PC-3 (cell line): ENCODE results near the gene CNTFR. TPM values are rescaled to one million over a fixed set of nuclear protein-coding genes. Genes with fewer than 3 reads are reported as not detected.

Source experiments
- ATAC-seq: fragments of 200-7000 bp; cut with Tn5 transposase; 2 replicates; pipeline ENCODE4 v1.9.1; 2020; ENCODE audit warnings: mild to moderate bottlenecking, moderate library complexity
- BruUV-seq: library from RNA; stranded (reverse); fragments of 400-500 nt; replicated peaks from 2 replicates; lab custom pipeline; 2021; lab: Mats Ljungman, UMichigan
- CTCF ChIA-PET: fragments of 300-600 bp; sonication (Branson Sonifier 250); formaldehyde crosslinking; loops from one replicate; lab custom pipeline; 2022; ENCODE audit warnings: antibody characterized with exemption; lab: Charles Lee
- POLR2A ChIA-PET: fragments of 300-600 bp; sonication (Branson Sonifier 250); formaldehyde crosslinking; loops from one replicate; lab custom pipeline; 2022; ENCODE audit warnings: antibody characterized with exemption; ENCODE audit not compliant: unreplicated experiment; lab: Charles Lee
- DNase-seq: peaks from one replicate; pipeline ENCODE4 v3.0.0-alpha.2; 2015
- H2AFZ ChIP-seq: fragments of 300-600 bp; sonication (generic); 2 replicates; pipeline ENCODE4 v1.6.0; 2016; ENCODE audit warnings: antibody characterized with exemption, low read length
- H3F3A ChIP-seq: fragments of 300-600 bp; sonication (generic); one replicate; pipeline ENCODE4 v1.6.0; 2017; ENCODE audit warnings: antibody characterized with exemption, low read length, control low read depth, mild to moderate bottlenecking; ENCODE audit not compliant: unreplicated experiment
- H3K27ac ChIP-seq: fragments of 300-600 bp; sonication (generic); 2 replicates; pipeline ENCODE4 v1.5.1; 2016; ENCODE audit warnings: mild to moderate bottlenecking, low read length
- H3K27me3 ChIP-seq: fragments of 300-600 bp; sonication (generic); 2 replicates; pipeline ENCODE4 v1.6.1; 2016; ENCODE audit warnings: low read length, mixed read lengths
- H3K36me3 ChIP-seq: fragments of 300-600 bp; sonication (generic); 2 replicates; pipeline ENCODE4 v1.6.1; 2016; ENCODE audit warnings: low read depth, mixed run types, low read length, mixed read lengths
- H3K4me1 ChIP-seq: fragments of 300-600 bp; sonication (generic); 2 replicates; pipeline ENCODE4 v1.5.1; 2016; ENCODE audit warnings: low read length; ENCODE audit not compliant: insufficient read depth
- H3K4me2 ChIP-seq: fragments of 300-600 bp; sonication (generic); 2 replicates; pipeline ENCODE4 v1.6.0; 2016; ENCODE audit warnings: low read length
- H3K4me3 ChIP-seq: fragments of 300-600 bp; sonication (generic); 2 replicates; pipeline ENCODE4 v1.5.1; 2016; ENCODE audit warnings: mild to moderate bottlenecking, low read length, mixed read lengths
- H3K79me2 ChIP-seq: fragments of 300-600 bp; sonication (generic); 2 replicates; pipeline ENCODE4 v1.6.1; 2017; ENCODE audit warnings: low read length, mixed read lengths
- H3K9ac ChIP-seq: fragments of 300-600 bp; sonication (generic); 2 replicates; pipeline ENCODE4 v1.6.0; 2016; ENCODE audit warnings: mild to moderate bottlenecking, low read length
- H3K9me2 ChIP-seq: fragments of 300-600 bp; sonication (generic); replicated peaks from 2 replicates; pipeline ENCODE4 v1.6.1; 2016; ENCODE audit warnings: mixed run types, low read length, mixed read lengths
- H3K9me3 ChIP-seq: fragments of 300-600 bp; sonication (generic); 2 replicates; pipeline ENCODE4 v1.6.1; 2016; ENCODE audit warnings: low read length, mixed read lengths
- H4K20me1 ChIP-seq: fragments of 300-600 bp; sonication (generic); 2 replicates; pipeline ENCODE4 v1.6.1; 2016; ENCODE audit warnings: low read length, mixed read lengths
- EZH2 ChIP-seq: fragments of 300-600 bp; sonication (generic); IDR thresholded peaks from one replicate; pipeline ENCODE4 v1.6.1; 2017; ENCODE audit warnings: antibody characterized with exemption, mild to moderate bottlenecking, low read length; ENCODE audit not compliant: unreplicated experiment
- EZH2phosphoT487 ChIP-seq: fragments of 300-600 bp; sonication (generic); IDR thresholded peaks from 2 replicates; pipeline ENCODE4 v1.6.1; 2018; ENCODE audit warnings: mild to moderate bottlenecking, antibody characterized with exemption, low read length, borderline replicate concordance
- intact Hi-C: fragments of 100-400 bp; cut with micrococcal nuclease; formaldehyde crosslinking; loops from 2 replicates; pipeline ENCODE4 v1.9.0; 2023
- total RNA-seq: library from RNA; depleted of rRNA; stranded (reverse); fragments of >200 nt; gene quantifications from 2 replicates; pipeline ENCODE4 v1.2.3, GENCODE V29; 2014
- TF ChIP-seq, protein P1 (sequence below): fragments of 300-600 bp; sonication (generic); conservative IDR thresholded peaks from 2 replicates; pipeline ENCODE4 v1.5.1; 2017; ENCODE audit warnings: antibody characterized with exemption, low read depth, mild to moderate bottlenecking, low read length

Gene CNTFR
- total RNA-seq, 1 experiment from 2014 or later = not detected

DNA sequence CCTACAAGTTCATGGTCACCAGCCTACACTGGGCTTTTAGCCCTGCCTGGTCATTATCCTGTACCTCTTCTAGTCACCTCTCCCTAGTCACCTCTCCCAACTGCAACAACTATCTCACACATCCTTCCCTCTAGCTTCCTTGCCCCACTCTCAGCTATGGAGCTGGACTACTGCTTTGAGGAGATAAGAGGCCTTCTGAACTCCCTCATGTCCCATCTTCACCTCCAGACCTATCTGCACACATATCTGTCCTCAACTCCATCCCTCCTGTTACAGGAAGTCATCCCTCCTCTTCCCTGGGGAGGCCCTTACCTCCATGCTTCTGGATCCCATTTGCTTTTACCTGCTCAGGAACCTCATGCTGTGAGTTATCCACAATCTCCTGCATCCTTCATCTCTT, 16.7 kb upstream of the CNTFR start:
- POLR2A ChIA-PET = no interaction called here
- H3K9me2 ChIP-seq = no peaks in the 10 kb centered on the region
- no peak for DNase-seq
- H3K9ac ChIP-seq = no peak overlapping the region
- H3K36me3 ChIP-seq = no peaks in the 10 kb centered on the region
- no peak for TF ChIP-seq EZH2
- TF ChIP-seq EZH2phosphoT487 = no peak
- TF ChIP-seq, protein P1, sequence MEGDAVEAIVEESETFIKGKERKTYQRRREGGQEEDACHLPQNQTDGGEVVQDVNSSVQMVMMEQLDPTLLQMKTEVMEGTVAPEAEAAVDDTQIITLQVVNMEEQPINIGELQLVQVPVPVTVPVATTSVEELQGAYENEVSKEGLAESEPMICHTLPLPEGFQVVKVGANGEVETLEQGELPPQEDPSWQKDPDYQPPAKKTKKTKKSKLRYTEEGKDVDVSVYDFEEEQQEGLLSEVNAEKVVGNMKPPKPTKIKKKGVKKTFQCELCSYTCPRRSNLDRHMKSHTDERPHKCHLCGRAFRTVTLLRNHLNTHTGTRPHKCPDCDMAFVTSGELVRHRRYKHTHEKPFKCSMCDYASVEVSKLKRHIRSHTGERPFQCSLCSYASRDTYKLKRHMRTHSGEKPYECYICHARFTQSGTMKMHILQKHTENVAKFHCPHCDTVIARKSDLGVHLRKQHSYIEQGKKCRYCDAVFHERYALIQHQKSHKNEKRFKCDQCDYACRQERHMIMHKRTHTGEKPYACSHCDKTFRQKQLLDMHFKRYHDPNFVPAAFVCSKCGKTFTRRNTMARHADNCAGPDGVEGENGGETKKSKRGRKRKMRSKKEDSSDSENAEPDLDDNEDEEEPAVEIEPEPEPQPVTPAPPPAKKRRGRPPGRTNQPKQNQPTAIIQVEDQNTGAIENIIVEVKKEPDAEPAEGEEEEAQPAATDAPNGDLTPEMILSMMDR = no peak
- H3K4me3 ChIP-seq = no peak overlapping the region
- no peaks in the 10 kb centered on the region for H3F3A ChIP-seq
- intact Hi-C loops = no loop called here
- peaks cover 8% of the 10 kb centered on the region; the same call in 1 of the 2 replicates for H3K4me1 ChIP-seq
- BruUV-seq = no TSS peak
- H4K20me1 ChIP-seq = no peaks in the 10 kb centered on the region
- no peak for ATAC-seq
- CTCF ChIA-PET = no interaction called here
- H3K9me3 ChIP-seq = no peaks in the 10 kb centered on the region
- no peak overlapping the region for H3K4me2 ChIP-seq
- H3K79me2 ChIP-seq = peaks cover 10% of the 10 kb centered on the region
- H3K27me3 ChIP-seq = no peaks in the 10 kb centered on the region
- no peak overlapping the region for H3K27ac ChIP-seq
- no peak overlapping the region for H2AFZ ChIP-seq

DNA sequence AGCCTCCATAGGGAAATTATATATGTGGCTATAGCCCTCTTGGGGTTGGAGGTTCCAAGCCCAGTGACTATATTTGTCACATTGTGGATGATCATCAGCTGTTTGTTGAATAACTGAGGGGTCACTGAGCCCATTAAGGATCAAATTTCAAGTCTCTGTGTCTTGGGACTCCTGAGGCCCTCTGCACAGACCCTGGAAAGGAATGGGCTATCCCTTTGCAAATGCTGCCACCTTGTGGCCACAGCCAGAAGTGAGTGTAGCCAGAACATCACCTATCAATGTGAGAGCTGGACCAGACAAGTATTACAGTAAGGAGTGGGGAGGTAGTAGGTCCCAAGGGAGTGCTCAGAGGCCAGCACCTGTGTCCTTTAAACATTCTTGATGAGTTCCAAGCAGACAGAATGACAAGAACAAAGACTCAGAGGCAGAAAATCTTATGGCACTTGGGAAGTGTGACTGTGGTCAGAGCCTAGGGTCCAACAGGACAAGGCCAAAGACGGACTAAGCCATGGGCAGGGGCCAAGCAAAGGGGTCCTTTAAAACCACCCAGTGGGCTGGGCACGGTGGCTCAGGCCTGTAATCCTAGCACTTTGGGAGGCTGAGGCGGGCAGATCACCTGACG, 14.2 kb upstream of the CNTFR start:
- no peaks in the 10 kb centered on the region for H3F3A ChIP-seq
- BruUV-seq = no TSS peak
- H3K9me2 ChIP-seq = no peaks in the 10 kb centered on the region
- TF ChIP-seq, protein P1 = peak; percentile 87
- no peak for TF ChIP-seq EZH2
- H2AFZ ChIP-seq = no peak overlapping the region
- peak; percentile 84 for DNase-seq
- H3K27me3 ChIP-seq = no peaks in the 10 kb centered on the region
- ATAC-seq = peak; percentile 93
- intact Hi-C loops = no loop called here
- no peak overlapping the region for H3K27ac ChIP-seq
- no peaks in the 10 kb centered on the region for H3K4me1 ChIP-seq
- no peaks in the 10 kb centered on the region for H3K9me3 ChIP-seq
- ChIA-PET POLR2A (interaction anchor here (0.6 kb wide), 1 partner anchor 23 kb away, joined by 3 read pairs; no protein-coding TSS in a partner anchor), CTCF (interaction anchor here (0.5 to 1.0 kb wide), 5 partner anchors 17 to 216 kb away, joined by 3 to 9 read pairs (median 3); partner anchors contain the start of gene DCTN3)
- H3K79me2 ChIP-seq = no peaks in the 10 kb centered on the region
- H3K36me3 ChIP-seq = no peaks in the 10 kb centered on the region
- no peaks in the 10 kb centered on the region for H4K20me1 ChIP-seq
- H3K4me3 ChIP-seq = no peak overlapping the region
- no peak overlapping the region for H3K4me2 ChIP-seq
- H3K9ac ChIP-seq = no peak overlapping the region

DNA sequence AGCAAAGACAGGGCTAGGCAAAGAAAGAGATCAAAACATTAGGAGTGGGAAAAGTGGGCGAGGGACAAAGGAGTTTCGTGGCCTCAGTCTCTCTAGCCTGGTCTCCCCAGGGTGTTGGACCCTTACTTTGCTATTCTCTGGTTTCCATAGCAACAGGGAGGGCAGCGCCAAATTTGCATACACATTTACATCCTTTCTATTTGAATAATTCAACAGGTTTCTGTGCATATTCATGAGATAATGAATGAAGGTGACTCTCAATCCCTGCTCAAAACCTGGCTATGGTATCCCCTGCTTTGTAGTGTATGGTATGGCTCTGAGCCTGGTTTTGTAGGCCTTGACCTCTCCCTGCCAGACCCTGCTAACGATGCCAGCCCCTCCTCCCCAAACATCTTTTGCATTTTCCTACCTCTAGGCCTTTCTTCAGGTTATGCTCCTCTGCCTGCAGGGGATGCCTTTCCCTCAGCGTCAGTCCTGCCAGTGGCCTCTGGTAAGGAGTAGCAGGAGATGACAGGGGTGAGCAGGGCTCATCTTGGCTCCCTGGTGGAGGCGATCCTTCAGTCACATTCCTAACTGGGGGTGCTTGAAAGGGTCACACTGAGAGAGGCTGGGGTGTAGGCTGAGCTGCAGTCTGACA, 12.5 kb upstream of the CNTFR start:
- no peak overlapping the region for H3K9ac ChIP-seq
- no peaks in the 10 kb centered on the region for H3K79me2 ChIP-seq
- no peaks in the 10 kb centered on the region for H4K20me1 ChIP-seq
- H3K9me3 ChIP-seq = no peaks in the 10 kb centered on the region
- BruUV-seq = no TSS peak
- ATAC-seq (no peak), DNase-seq (no peak)
- POLR2A ChIA-PET = no interaction called here
- intact Hi-C loops = no loop called here
- no peaks in the 10 kb centered on the region for H3K4me1 ChIP-seq
- TF ChIP-seq, protein P1 = no peak
- no peak for TF ChIP-seq EZH2
- TF ChIP-seq EZH2phosphoT487 = no peak
- no peak overlapping the region for H3K4me3 ChIP-seq
- no peak overlapping the region for H2AFZ ChIP-seq
- H3K27ac ChIP-seq = no peak overlapping the region
- H3K36me3 ChIP-seq = no peaks in the 10 kb centered on the region
- CTCF ChIA-PET = interaction anchor here (0.6 kb wide), 1 partner anchor 11 kb away, joined by 3 read pairs; no protein-coding TSS in a partner anchor
- no peak overlapping the region for H3K4me2 ChIP-seq
- no peaks in the 10 kb centered on the region for H3K27me3 ChIP-seq
- H3F3A ChIP-seq = no peaks in the 10 kb centered on the region
- H3K9me2 ChIP-seq = no peaks in the 10 kb centered on the region
